Subcutaneous adipose tissue (tissue), 4 donors: Measurements from ENCODE around the gene TNFRSF6B. TPM values are rescaled to one million over a fixed set of nuclear protein-coding genes. Genes with fewer than 3 reads are reported as not detected.

ENCODE experiments used
- CTCF ChIP-seq: fragments of 450-650 bp; IDR thresholded peaks from one replicate; pipeline ENCODE4 v1.5.1; 2016; ENCODE audit warnings: low read depth, mild to moderate bottlenecking, control low read depth, antibody characterized with exemption, moderate library complexity
- total RNA-seq, 4 donors: library from RNA; depleted of rRNA; stranded (reverse); fragments of >200 nt; gene quantifications; one replicate each; pipeline ENCODE4 v1.1.0, GENCODE V29; 2016

TNFRSF6B gene
- total RNA-seq, 4 donors from 2014 or later = 1.1 to 41.6 (median 10.8) TPM

DNA sequence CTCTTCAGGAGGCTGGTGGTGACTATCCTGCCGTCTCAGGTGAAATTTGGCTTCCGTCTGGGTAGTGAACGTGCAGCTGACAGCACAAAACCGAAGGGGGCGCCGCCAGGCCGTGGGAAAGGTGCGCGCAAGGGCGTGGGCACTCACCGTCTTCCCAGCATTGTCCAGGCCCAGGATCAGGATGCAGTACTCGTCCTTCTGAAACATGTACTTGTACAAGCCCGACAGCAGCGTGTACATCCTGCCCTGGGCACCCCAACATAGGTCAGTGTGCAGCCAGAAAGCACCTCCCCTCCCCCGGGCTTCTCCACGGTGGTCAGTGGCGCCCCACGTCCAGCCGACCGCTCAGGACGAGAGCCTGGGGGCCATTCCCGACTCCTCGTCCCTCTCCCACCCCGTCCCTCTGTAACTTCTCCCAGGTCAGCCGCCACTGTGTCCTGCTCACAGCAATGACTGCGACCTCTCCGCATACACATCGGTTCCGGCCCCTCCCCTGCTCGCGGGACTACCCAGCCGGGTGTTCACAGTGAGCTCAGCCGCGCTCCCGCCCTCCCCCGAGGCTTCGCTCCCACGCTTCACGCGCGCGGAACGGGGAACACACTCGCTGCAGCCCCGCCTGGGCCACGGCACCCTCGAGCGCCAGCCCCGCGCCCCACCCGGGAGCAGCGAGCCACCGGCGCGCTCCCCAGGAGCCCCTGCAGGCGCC, 10.6 kb downstream of the TNFRSF6B start:
- TF ChIP-seq CTCF = no peak

- TF ChIP-seq CTCF = no peak
Measured at GRCh38 chr20:63707558-63708300, 11.3 kb downstream of the TNFRSF6B start, which contains the start of the genes ARFRP1 and ZGPAT. Gene ARFRP1 (minus strand): TSS chr20:63707976. CDS start chr20:63707091, 885 bp downstream. Gene ZGPAT (plus strand): TSS chr20:63708039. CDS start chr20:63708581, 542 bp downstream.

GRCh38 chr20:63708301-63709148, 12.1 kb downstream of the TNFRSF6B start:
- no peak for TF ChIP-seq CTCF

DNA sequence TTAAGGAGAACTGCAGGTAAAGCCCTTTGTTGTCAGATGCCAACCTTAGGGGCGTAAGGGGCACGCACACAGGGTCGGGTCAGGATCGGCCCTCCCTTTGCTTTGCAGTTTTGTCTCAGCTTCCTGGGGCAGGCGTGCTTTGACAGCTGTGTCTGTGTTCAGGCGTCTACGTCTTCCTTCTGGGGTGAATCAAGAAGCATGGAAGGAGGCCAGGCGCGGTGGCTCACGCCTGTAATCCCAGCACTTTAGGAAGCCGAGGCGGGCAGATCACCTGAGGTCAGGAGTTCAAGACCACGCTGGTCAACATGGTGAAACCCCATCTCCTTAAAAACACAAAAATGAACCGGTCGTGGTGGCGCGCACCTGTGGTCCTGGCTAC, 12.7 kb downstream of the TNFRSF6B start:
- TF ChIP-seq CTCF = no peak

DNA sequence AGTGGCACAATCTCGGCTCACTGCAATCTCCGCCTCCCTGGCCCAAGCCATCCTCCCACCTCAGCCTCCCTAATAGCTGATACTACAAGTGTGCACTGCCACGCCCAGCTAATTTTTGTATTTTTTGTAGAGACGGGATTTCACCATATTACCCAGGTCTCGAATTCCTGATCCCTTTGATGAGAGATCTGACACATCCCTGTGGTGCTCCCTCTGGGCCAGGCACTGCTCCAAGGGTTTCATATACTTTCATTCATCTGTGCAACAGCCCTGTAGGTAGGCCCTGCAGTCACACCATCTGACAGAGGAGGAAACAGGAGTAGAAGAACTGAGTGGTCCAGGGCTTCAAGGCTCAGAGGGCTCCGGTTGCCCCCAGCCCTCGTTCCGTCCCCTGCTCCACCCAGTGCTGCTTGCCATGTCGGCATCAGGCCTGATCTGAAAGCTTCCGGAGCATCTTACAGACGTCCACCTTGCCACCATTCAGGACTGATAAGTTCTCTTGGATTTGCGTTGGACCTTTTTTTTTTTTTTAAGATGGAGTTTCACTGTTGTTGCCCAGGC, 14.7 kb downstream of the TNFRSF6B start:
- TF ChIP-seq CTCF = no peak

- no peak for TF ChIP-seq CTCF
Measured at GRCh38 chr20:63712191-63712590, 15.7 kb downstream of the TNFRSF6B start.
